ENCODE measurements around the gene DENND2D. TPM values are rescaled to one million over a fixed set of nuclear protein-coding genes. Genes with fewer than 3 reads are reported as not detected.

DENND2D gene
- total and polyA plus RNA-seq, 10 of the 15 experiments (the other 5 are each of a cell fraction or from before 2014, with no cell fraction given) = 149 to 375 (median 172) TPM

DNA sequence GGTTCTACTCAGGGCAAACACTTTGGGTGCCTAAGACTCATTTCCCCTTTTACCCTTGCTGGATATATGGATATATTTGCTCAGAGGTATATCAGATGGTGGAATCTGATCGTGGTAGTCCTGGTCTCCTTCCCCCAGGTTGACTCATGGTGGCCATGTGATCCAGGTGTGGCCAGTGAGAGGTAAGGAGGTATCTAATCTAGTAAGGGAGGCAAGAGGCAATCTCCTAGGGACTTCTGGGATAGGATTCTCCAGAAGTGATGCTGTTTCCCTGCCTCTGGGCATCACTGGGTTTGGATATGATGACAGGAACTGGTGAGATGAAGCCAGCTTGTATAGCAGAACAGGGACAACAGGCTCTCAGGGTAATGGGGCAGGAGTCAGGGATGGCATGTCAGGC, 8.5 kb upstream of the DENND2D start:
- no peak for TF ChIP-seq HDGF (IDR thresholded peaks at IDR 0.05)
- TF ChIP-seq, protein P1, sequence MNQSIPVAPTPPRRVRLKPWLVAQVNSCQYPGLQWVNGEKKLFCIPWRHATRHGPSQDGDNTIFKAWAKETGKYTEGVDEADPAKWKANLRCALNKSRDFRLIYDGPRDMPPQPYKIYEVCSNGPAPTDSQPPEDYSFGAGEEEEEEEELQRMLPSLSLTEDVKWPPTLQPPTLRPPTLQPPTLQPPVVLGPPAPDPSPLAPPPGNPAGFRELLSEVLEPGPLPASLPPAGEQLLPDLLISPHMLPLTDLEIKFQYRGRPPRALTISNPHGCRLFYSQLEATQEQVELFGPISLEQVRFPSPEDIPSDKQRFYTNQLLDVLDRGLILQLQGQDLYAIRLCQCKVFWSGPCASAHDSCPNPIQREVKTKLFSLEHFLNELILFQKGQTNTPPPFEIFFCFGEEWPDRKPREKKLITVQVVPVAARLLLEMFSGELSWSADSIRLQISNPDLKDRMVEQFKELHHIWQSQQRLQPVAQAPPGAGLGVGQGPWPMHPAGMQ (IDR thresholded peaks at IDR 0.05; ENCODE audit: borderline replicate concordance) = no peak
- no peak for TF ChIP-seq RELA (IDR thresholded peaks at IDR 0.05; ENCODE audit: borderline replicate concordance, partially characterized antibody)
- no peak for TF ChIP-seq HCFC1 (IDR thresholded peaks at IDR 0.05; ENCODE audit: low read length)
- no peak for TF ChIP-seq CEBPB (IDR thresholded peaks at IDR 0.05; ENCODE audit: borderline replicate concordance in 1 of 2, low read depth in 2 of 2, low read length in 2 of 2)
- TF ChIP-seq, protein P2, sequence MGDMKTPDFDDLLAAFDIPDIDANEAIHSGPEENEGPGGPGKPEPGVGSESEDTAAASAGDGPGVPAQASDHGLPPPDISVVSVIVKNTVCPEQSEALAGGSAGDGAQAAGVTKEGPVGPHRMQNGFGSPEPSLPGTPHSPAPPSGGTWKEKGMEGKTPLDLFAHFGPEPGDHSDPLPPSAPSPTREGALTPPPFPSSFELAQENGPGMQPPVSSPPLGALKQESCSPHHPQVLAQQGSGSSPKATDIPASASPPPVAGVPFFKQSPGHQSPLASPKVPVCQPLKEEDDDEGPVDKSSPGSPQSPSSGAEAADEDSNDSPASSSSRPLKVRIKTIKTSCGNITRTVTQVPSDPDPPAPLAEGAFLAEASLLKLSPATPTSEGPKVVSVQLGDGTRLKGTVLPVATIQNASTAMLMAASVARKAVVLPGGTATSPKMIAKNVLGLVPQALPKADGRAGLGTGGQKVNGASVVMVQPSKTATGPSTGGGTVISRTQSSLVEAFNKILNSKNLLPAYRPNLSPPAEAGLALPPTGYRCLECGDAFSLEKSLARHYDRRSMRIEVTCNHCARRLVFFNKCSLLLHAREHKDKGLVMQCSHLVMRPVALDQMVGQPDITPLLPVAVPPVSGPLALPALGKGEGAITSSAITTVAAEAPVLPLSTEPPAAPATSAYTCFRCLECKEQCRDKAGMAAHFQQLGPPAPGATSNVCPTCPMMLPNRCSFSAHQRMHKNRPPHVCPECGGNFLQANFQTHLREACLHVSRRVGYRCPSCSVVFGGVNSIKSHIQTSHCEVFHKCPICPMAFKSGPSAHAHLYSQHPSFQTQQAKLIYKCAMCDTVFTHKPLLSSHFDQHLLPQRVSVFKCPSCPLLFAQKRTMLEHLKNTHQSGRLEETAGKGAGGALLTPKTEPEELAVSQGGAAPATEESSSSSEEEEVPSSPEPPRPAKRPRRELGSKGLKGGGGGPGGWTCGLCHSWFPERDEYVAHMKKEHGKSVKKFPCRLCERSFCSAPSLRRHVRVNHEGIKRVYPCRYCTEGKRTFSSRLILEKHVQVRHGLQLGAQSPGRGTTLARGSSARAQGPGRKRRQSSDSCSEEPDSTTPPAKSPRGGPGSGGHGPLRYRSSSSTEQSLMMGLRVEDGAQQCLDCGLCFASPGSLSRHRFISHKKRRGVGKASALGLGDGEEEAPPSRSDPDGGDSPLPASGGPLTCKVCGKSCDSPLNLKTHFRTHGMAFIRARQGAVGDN (IDR thresholded peaks at IDR 0.05) = no peak
- no peak for TF ChIP-seq IKZF2 (IDR thresholded peaks at IDR 0.05)
- no peak for TF ChIP-seq SREBF2 (IDR thresholded peaks at IDR 0.05; ENCODE audit: low read length)
- no peak for TF ChIP-seq FOXK2 (IDR thresholded peaks at IDR 0.05)
- TF ChIP-seq RAD21 (IDR thresholded peaks at IDR 0.05; ENCODE audit: insufficient read depth, low read depth, low read length) = no peak
- Histone ChIP-seq H3K27ac (ENCODE audit: control insufficient read depth, insufficient read depth) (no peak overlapping the region), H3K9ac (ENCODE audit: control insufficient read depth, insufficient read depth, low read length) (no peak overlapping the region), H4K20me1 (ENCODE audit: control insufficient read depth, insufficient read depth) (no peaks in the 10 kb centered on the region), H3K36me3 (ENCODE audit: control insufficient read depth in 2 of 2, insufficient read depth in 2 of 2, low read length in 1 of 2) (no peaks in the 10 kb centered on the region), H3K4me2 (ENCODE audit: control insufficient read depth, insufficient read depth) (no peak overlapping the region), H2AFZ (ENCODE audit: control insufficient read depth, low read depth, low read length) (no peak overlapping the region), H3K79me2 (ENCODE audit: control insufficient read depth, insufficient read depth, low read length) (peaks cover 17% of the 10 kb centered on the region), H3K27me3 (replicated peaks in 1 of 2; ENCODE audit: control insufficient read depth in 2 of 2, insufficient read depth in 2 of 2, low read length in 1 of 2) (no peaks in the 10 kb centered on the region), H3K4me1 (ENCODE audit: control insufficient read depth, insufficient read depth, low read length) (peaks cover 36% of the 10 kb centered on the region), H3K4me3 (no peak overlapping the region), H3K9me3 (replicated peaks; ENCODE audit: control insufficient read depth, insufficient read depth, low read length) (no peaks in the 10 kb centered on the region)
- WGBS (ENCODE audit: insufficient coverage, insufficient replicate concordance, low lambda C conversion rate, missing lambda C conversion rate) = 48% methylated on average over 1 of the region's 1 CpG
- ATAC-seq (no peak), DNase-seq (ENCODE audit: low read depth, low spot score) (no peak), FAIRE-seq (no peak)
- ChIA-PET SMC1A (ENCODE audit: uncharacterized antibody, unreplicated experiment) (interaction anchor here (1.1 to 4.6 kb wide), 2 partner anchors 9 to 17 kb away, joined by 3 to 57 read pairs; no protein-coding TSS in a partner anchor), CTCF (interaction anchor here (1.0 kb wide), 1 partner anchor 15 kb away, joined by 4 read pairs; no protein-coding TSS in a partner anchor), RAD21 (ENCODE audit: unreplicated experiment) (interaction anchor here (0.7 to 1.6 kb wide), 2 partner anchors 9 to 62 kb away, joined by 3 to 5 read pairs; no protein-coding TSS in a partner anchor), POLR2A (no interaction called here)
- in situ Hi-C loops (cut with MboI) (no loop called here), intact Hi-C loops (cut with micrococcal nuclease; ENCODE audit: unreplicated experiment) (no loop called here)
- no TSS peak for BruUV-seq (replicated peaks)
